Mucosa of descending colon (tissue), 3 donors: Measurements from ENCODE around the gene NFATC1. TPM values are rescaled to one million over a fixed set of nuclear protein-coding genes. Genes with fewer than 3 reads are reported as not detected.

ENCODE experiments used
- ATAC-seq: fragments of 200-7000 bp; cut with Tn5 transposase; one replicate; pipeline ENCODE4 v1.9.1; 2020; ENCODE audit warnings: mild to moderate bottlenecking, moderate library complexity
- DNase-seq, 3 donors: peaks; one replicate each; pipeline ENCODE4 v3.0.0-alpha.2; 2020
- H3K36me3 ChIP-seq: fragments of 200-600 bp; one replicate; pipeline ENCODE4 v1.8.0; 2021; ENCODE audit warnings: low read depth, mild to moderate bottlenecking
- H3K4me1 ChIP-seq: fragments of 200-600 bp; one replicate; pipeline ENCODE4 v1.8.0; 2021; ENCODE audit warnings: low read depth, mild to moderate bottlenecking
- H3K4me3 ChIP-seq: fragments of 200-600 bp; one replicate; pipeline ENCODE4 v1.8.0; 2021; ENCODE audit warnings: mild to moderate bottlenecking
- H3K9me3 ChIP-seq: fragments of 200-600 bp; one replicate; pipeline ENCODE4 v1.8.0; 2021; ENCODE audit warnings: mild to moderate bottlenecking
- CTCF ChIP-seq: fragments of 200-600 bp; IDR thresholded peaks from one replicate; pipeline ENCODE4 v1.8.0; 2022; ENCODE audit warnings: antibody characterized with exemption, mild to moderate bottlenecking
- intact Hi-C, 2 donors: fragments of 100-400 bp; cut with DNase I in 1 of 2; cut with micrococcal nuclease in 1 of 2; formaldehyde crosslinking; loops; one replicate each; pipeline versions ENCODE4 v1.11.0 to v1.11.1; 2022; cut with DNase I, micrococcal nuclease
- total RNA-seq, 3 donors: library from RNA; stranded (reverse); fragmentation: NEBNext Ultra II Directional in 2 of 3; extraction: Animal tissue kit (Norgen Biotek cat#: 25700) in 2 of 3; gene quantifications; one replicate each; pipeline versions ENCODE4 v1.2.1 to v1.2.4, GENCODE V29; 2021 to 2023
- donor health status: DM: no; HTN: no; CAD: no; lungs with moderate emphysema.
- donor health status: DM: no; HTN: no; CAD: no.
- donor health status: DM: no; HTN: yes; CAD: no.

NFATC1 gene
- total RNA-seq, 3 donors from 2014 or later: 2.9 to 12.9 (median 4.6) TPM

- no peak for ATAC-seq
- no peak overlapping the region for H3K4me3 ChIP-seq
- no peak for TF ChIP-seq CTCF
- no peaks in the 10 kb centered on the region for H3K9me3 ChIP-seq
- H3K4me1 ChIP-seq: no peaks in the 10 kb centered on the region
- no peak for DNase-seq
- intact Hi-C loops: no loop called here
- no peaks in the 10 kb centered on the region for H3K36me3 ChIP-seq
These were observed 51.2 kb downstream of the NFATC1 start for GRCh38 chr18:79446931-79447330.

- TF ChIP-seq CTCF: no peak
- no peak overlapping the region for H3K4me3 ChIP-seq
These were observed 52.1 kb downstream of the NFATC1 start for GRCh38 chr18:79447703-79448367.

GRCh38 chr18:79448621-79449020, 52.9 kb downstream of the NFATC1 start:
- no peaks in the 10 kb centered on the region for H3K9me3 ChIP-seq
- no peak for ATAC-seq
- DNase-seq: no peak
- H3K4me3 ChIP-seq: no peak overlapping the region
- intact Hi-C loops: no loop called here
- no peak for TF ChIP-seq CTCF
- no peaks in the 10 kb centered on the region for H3K4me1 ChIP-seq
- H3K36me3 ChIP-seq: no peaks in the 10 kb centered on the region

More at GRCh38 chr18:79447703-79448367, 52.1 kb downstream of the NFATC1 start:
- no peak for ATAC-seq
- H3K36me3 ChIP-seq: no peaks in the 10 kb centered on the region
- intact Hi-C loops: no loop called here
- no peaks in the 10 kb centered on the region for H3K4me1 ChIP-seq
- no peaks in the 10 kb centered on the region for H3K9me3 ChIP-seq
- DNase-seq: no peak

- no peaks in the 10 kb centered on the region for H3K9me3 ChIP-seq
- no peak overlapping the region for H3K4me3 ChIP-seq
- ATAC-seq (no peak), DNase-seq (no peak)
- intact Hi-C loops: no loop called here
- H3K4me1 ChIP-seq: no peaks in the 10 kb centered on the region
- H3K36me3 ChIP-seq: no peaks in the 10 kb centered on the region
- TF ChIP-seq CTCF: no peak
These were observed 54.0 kb downstream of the NFATC1 start for GRCh38 chr18:79449551-79450288.

GRCh38 chr18:79450289-79451080, 54.8 kb downstream of the NFATC1 start:
- TF ChIP-seq CTCF: no peak
- Histone ChIP-seq H3K36me3 (no peaks in the 10 kb centered on the region), H3K4me1 (no peaks in the 10 kb centered on the region), H3K4me3 (no peak overlapping the region), H3K9me3 (no peaks in the 10 kb centered on the region)
- ATAC-seq (no peak), DNase-seq (no peak)
- intact Hi-C loops: no loop called here
